Ishikawa (cell line): ENCODE data around the gene INSYN2B.

Experiments
- CREB1 ChIP-seq: IDR thresholded peaks from 2 replicates; pipeline ENCODE4 v1.6.1; 2012; ENCODE audit warnings: low read depth
- EGR1 ChIP-seq: IDR thresholded peaks from 2 replicates; pipeline ENCODE4 v1.6.1; 2012
- EP300 ChIP-seq: IDR thresholded peaks from 2 replicates; pipeline ENCODE4 v1.6.1; 2012; ENCODE audit warnings: borderline replicate concordance
- NFIC ChIP-seq: IDR thresholded peaks from 2 replicates; pipeline ENCODE4 v1.6.1; 2012
- RAD21 ChIP-seq: IDR thresholded peaks from 2 replicates; pipeline ENCODE4 v1.6.1; 2012; ENCODE audit warnings: low read depth
- TAF1 ChIP-seq: IDR thresholded peaks from 2 replicates; pipeline ENCODE4 v1.6.1; 2012; ENCODE audit warnings: low read depth, mild to moderate bottlenecking
- YY1 ChIP-seq: IDR thresholded peaks from 2 replicates; pipeline ENCODE4 v1.6.1; 2012; ENCODE audit warnings: low read depth
- ZBTB7A ChIP-seq: IDR thresholded peaks from 2 replicates; pipeline ENCODE4 v1.6.1; 2012; ENCODE audit warnings: low read depth
- TF ChIP-seq, protein P1 (sequence below): IDR thresholded peaks from 2 replicates; pipeline ENCODE4 v1.6.1; 2012
- TF ChIP-seq, protein P2 (sequence below): IDR thresholded peaks from 2 replicates; pipeline ENCODE4 v1.6.1; 2012
- TF ChIP-seq, protein P3 (sequence below): IDR thresholded peaks from 2 replicates; pipeline ENCODE4 v1.6.1; 2012; ENCODE audit warnings: low read depth, mild to moderate bottlenecking

DNA sequence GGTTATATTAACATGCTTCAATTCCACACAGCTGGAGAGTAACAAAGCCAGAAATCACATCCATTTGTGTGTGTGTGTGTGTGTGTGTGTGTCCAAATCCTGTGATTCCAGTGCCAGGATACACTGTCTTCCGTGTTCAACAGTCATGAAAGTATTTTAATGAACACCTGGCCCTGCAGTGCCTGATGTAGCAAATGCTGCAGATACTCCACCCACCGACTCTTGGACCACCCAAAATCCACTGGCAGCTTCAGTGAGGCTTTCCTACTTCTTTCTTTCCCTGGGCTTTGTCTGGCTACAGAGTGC is 13.1 kb upstream of the INSYN2B start:
- no peak for TF ChIP-seq TAF1
- TF ChIP-seq, protein P1, sequence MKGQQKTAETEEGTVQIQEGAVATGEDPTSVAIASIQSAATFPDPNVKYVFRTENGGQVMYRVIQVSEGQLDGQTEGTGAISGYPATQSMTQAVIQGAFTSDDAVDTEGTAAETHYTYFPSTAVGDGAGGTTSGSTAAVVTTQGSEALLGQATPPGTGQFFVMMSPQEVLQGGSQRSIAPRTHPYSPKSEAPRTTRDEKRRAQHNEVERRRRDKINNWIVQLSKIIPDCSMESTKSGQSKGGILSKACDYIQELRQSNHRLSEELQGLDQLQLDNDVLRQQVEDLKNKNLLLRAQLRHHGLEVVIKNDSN: no peak
- TF ChIP-seq, protein P2, sequence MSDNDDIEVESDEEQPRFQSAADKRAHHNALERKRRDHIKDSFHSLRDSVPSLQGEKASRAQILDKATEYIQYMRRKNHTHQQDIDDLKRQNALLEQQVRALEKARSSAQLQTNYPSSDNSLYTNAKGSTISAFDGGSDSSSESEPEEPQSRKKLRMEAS: no peak
- no peak for TF ChIP-seq CREB1
- TF ChIP-seq RAD21: no peak
- no peak for TF ChIP-seq EP300
- TF ChIP-seq, protein P3, sequence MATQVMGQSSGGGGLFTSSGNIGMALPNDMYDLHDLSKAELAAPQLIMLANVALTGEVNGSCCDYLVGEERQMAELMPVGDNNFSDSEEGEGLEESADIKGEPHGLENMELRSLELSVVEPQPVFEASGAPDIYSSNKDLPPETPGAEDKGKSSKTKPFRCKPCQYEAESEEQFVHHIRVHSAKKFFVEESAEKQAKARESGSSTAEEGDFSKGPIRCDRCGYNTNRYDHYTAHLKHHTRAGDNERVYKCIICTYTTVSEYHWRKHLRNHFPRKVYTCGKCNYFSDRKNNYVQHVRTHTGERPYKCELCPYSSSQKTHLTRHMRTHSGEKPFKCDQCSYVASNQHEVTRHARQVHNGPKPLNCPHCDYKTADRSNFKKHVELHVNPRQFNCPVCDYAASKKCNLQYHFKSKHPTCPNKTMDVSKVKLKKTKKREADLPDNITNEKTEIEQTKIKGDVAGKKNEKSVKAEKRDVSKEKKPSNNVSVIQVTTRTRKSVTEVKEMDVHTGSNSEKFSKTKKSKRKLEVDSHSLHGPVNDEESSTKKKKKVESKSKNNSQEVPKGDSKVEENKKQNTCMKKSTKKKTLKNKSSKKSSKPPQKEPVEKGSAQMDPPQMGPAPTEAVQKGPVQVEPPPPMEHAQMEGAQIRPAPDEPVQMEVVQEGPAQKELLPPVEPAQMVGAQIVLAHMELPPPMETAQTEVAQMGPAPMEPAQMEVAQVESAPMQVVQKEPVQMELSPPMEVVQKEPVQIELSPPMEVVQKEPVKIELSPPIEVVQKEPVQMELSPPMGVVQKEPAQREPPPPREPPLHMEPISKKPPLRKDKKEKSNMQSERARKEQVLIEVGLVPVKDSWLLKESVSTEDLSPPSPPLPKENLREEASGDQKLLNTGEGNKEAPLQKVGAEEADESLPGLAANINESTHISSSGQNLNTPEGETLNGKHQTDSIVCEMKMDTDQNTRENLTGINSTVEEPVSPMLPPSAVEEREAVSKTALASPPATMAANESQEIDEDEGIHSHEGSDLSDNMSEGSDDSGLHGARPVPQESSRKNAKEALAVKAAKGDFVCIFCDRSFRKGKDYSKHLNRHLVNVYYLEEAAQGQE: no peak
- no peak for TF ChIP-seq YY1
- TF ChIP-seq ZBTB7A: no peak
- TF ChIP-seq EGR1: no peak
- no peak for TF ChIP-seq NFIC
